ENCODE data around the gene FSCB. TPM values are rescaled to one million over a fixed set of nuclear protein-coding genes. Genes with fewer than 3 reads are reported as not detected.

FSCB gene
- total RNA-seq (2022; extraction: Qiagen RNA extraction) = not detected in 5 replicates

GRCh38 chr14:44507183-44507582 is at the start of gene FSCB:
Gene FSCB (minus strand): TSS chr14:44507283. CDS start chr14:44506987, 296 bp downstream.

